ENCODE results near the gene ABCC1. TPM values are rescaled to one million over a fixed set of nuclear protein-coding genes. Genes with fewer than 3 reads are reported as not detected.
"Not testable (repeated sequence)": the region's sequence is repeated elsewhere in the genome, so short reads cannot be mapped to it uniquely, and the experiment has no call there.

Gene ABCC1
- total RNA-seq, 1 experiment from 2014 or later, result 46.3 TPM

DNA sequence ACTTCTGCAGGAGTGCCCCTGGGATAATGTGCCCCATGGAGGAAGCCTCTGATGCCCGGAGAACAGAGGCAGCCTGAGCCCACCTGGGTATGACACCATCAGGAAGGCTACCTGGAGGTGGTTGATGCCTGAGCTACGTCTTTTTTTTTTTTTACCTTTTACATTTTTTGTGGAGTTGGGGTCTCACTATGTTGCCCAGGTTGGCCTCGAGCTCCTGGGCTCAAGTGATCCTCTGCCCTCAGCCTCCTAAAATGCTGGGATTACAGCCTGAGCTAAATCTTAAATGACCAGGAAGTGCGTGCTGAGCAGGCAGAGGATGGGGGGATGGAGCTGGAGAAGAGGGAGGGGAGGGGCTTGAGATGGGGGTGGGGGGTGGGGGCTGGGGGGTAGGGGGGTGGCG is 241.1 kb downstream of the ABCC1 start:
- intact Hi-C loops (cut with micrococcal nuclease; ENCODE audit: unreplicated experiment), result no loop called here
- DNase-seq, result no peak

GRCh38 chr16:16190966-16191365 is 241.6 kb downstream of the ABCC1 start:
- CTCF ChIA-PET; H3K4me1 Mint-ChIP-seq (ENCODE audit: low read depth, unreplicated experiment); intact Hi-C loops (cut with micrococcal nuclease; ENCODE audit: unreplicated experiment); H3K36me3 Mint-ChIP-seq (ENCODE audit: insufficient read depth, unreplicated experiment); H3K4me3 Mint-ChIP-seq (ENCODE audit: low read depth, unreplicated experiment); H3K9me3 Mint-ChIP-seq (ENCODE audit: low read depth, unreplicated experiment); BruUV-seq (replicated peaks); DNase-seq; H3K27ac Mint-ChIP-seq (ENCODE audit: unreplicated experiment): not testable (repeated sequence)
- peaks cover 23% of the 10 kb centered on the region for H3K27me3 Mint-ChIP-seq (ENCODE audit: unreplicated experiment)

More for the DNA sequence above, 241.1 kb downstream of the ABCC1 start:
- BruUV-seq (replicated peaks), result no TSS peak
- no peaks in the 10 kb centered on the region for H3K36me3 Mint-ChIP-seq (ENCODE audit: insufficient read depth, unreplicated experiment)
- no peaks in the 10 kb centered on the region for H3K9me3 Mint-ChIP-seq (ENCODE audit: low read depth, unreplicated experiment)
- TF ChIP-seq, protein P1, sequence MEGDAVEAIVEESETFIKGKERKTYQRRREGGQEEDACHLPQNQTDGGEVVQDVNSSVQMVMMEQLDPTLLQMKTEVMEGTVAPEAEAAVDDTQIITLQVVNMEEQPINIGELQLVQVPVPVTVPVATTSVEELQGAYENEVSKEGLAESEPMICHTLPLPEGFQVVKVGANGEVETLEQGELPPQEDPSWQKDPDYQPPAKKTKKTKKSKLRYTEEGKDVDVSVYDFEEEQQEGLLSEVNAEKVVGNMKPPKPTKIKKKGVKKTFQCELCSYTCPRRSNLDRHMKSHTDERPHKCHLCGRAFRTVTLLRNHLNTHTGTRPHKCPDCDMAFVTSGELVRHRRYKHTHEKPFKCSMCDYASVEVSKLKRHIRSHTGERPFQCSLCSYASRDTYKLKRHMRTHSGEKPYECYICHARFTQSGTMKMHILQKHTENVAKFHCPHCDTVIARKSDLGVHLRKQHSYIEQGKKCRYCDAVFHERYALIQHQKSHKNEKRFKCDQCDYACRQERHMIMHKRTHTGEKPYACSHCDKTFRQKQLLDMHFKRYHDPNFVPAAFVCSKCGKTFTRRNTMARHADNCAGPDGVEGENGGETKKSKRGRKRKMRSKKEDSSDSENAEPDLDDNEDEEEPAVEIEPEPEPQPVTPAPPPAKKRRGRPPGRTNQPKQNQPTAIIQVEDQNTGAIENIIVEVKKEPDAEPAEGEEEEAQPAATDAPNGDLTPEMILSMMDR (IDR thresholded peaks at IDR 0.05; ENCODE audit: unreplicated experiment), result no peak
- no peak overlapping the region for H3K27ac Mint-ChIP-seq (ENCODE audit: unreplicated experiment)
- no peak overlapping the region for H3K4me3 Mint-ChIP-seq (ENCODE audit: low read depth, unreplicated experiment)
- CTCF ChIA-PET, result no interaction called here
- H3K27me3 Mint-ChIP-seq (ENCODE audit: unreplicated experiment), result peaks cover 23% of the 10 kb centered on the region
- H3K4me1 Mint-ChIP-seq (ENCODE audit: low read depth, unreplicated experiment), result no peaks in the 10 kb centered on the region

GRCh38 chr16:16191493-16192167 is 242.2 kb downstream of the ABCC1 start:
- Mint-ChIP-seq H3K9me3 (ENCODE audit: low read depth, unreplicated experiment) (no peaks in the 10 kb centered on the region), H3K27me3 (ENCODE audit: unreplicated experiment) (peaks cover 23% of the 10 kb centered on the region), H3K27ac (ENCODE audit: unreplicated experiment) (no peak overlapping the region), H3K36me3 (ENCODE audit: insufficient read depth, unreplicated experiment) (no peaks in the 10 kb centered on the region), H3K4me3 (ENCODE audit: low read depth, unreplicated experiment) (no peak overlapping the region), H3K4me1 (ENCODE audit: low read depth, unreplicated experiment) (no peaks in the 10 kb centered on the region)
- DNase-seq, result no peak
- CTCF ChIA-PET, result no interaction called here
- BruUV-seq (replicated peaks), result no TSS peak
- intact Hi-C loops (cut with micrococcal nuclease; ENCODE audit: unreplicated experiment), result no loop called here
- TF ChIP-seq, protein P1 (IDR thresholded peaks at IDR 0.05; ENCODE audit: unreplicated experiment), result no peak

Other genes with a start within 250 kb of the ABCC1 start
- 0.05 TPM in 1 of 2 replicates, not detected in the other for gene MYH11, start 92.6 kb upstream of the ABCC1 start, total RNA-seq (2022)
- gene CEP20, start 61.0 kb upstream of the ABCC1 start, total RNA-seq (2022), result 44.0 and 52.4 TPM in 2 replicates

Data from Calu3 (cell line).